Astrocyte (in vitro differentiated cells and primary cell): Measurements from ENCODE around the gene SLC12A8. TPM values are rescaled to one million over a fixed set of nuclear protein-coding genes. Genes with fewer than 3 reads are reported as not detected.

Source experiments
- DNase-seq: peaks from one replicate; pipeline ENCODE4 v3.0.0-alpha.2; 2010; ENCODE audit warnings: low read depth
- FAIRE-seq: peaks from 2 replicates; lab custom pipeline; 2011; peaks lifted over from hg19 to GRCh38; lab: Jason Lieb, UNC
- H2AFZ ChIP-seq: 2 replicates; pipeline ENCODE4 v1.6.0; 2012; ENCODE audit warnings: low read depth, low read length, inconsistent platforms
- H3K27ac ChIP-seq: 2 replicates; pipeline ENCODE4 v1.5.1; 2011; ENCODE audit warnings: low read depth, low read length, inconsistent platforms
- H3K27me3 ChIP-seq: 2 replicates; pipeline ENCODE4 v1.6.0; 2011; ENCODE audit warnings: low read length, inconsistent platforms; ENCODE audit not compliant: insufficient read depth
- H3K36me3 ChIP-seq: 2 replicates; pipeline ENCODE4 v1.5.1; 2011; ENCODE audit warnings: low read length, inconsistent platforms; ENCODE audit not compliant: insufficient read depth
- H3K4me1 ChIP-seq: 2 replicates; pipeline ENCODE4 v1.5.1; 2011; ENCODE audit warnings: low read length, inconsistent platforms; ENCODE audit not compliant: insufficient read depth
- H3K4me2 ChIP-seq: 2 replicates; pipeline ENCODE4 v1.6.0; 2012; ENCODE audit warnings: low read length, inconsistent platforms
- H3K4me3 ChIP-seq: 2 replicates; pipeline ENCODE4 v1.5.1; 2011; ENCODE audit warnings: low read depth, mild to moderate bottlenecking, low read length, inconsistent platforms; ENCODE audit not compliant: insufficient read depth
- H3K79me2 ChIP-seq: 2 replicates; pipeline ENCODE4 v1.6.0; 2012; ENCODE audit warnings: mild to moderate bottlenecking, low read length, inconsistent platforms; ENCODE audit not compliant: insufficient read depth
- H3K9ac ChIP-seq: 2 replicates; pipeline ENCODE4 v1.6.0; 2012; ENCODE audit warnings: mild to moderate bottlenecking, low read length, inconsistent platforms
- H3K9me3 ChIP-seq: 2 replicates; pipeline ENCODE4 v1.5.1; 2012; ENCODE audit warnings: low read depth, mild to moderate bottlenecking, low read length, inconsistent platforms; ENCODE audit not compliant: insufficient read depth
- H4K20me1 ChIP-seq: 2 replicates; pipeline ENCODE4 v1.6.0; 2012; ENCODE audit warnings: low read length, inconsistent platforms; ENCODE audit not compliant: insufficient read depth
- H3K27ac Mint-ChIP-seq: one replicate; pipeline ENCODE4 v1.8.0; 2021; ENCODE audit warnings: mild to moderate bottlenecking, mixed read lengths; ENCODE audit not compliant: unreplicated experiment
- H3K27me3 Mint-ChIP-seq: one replicate; pipeline ENCODE4 v1.8.0; 2021; ENCODE audit warnings: low read depth, mixed read lengths; ENCODE audit not compliant: unreplicated experiment
- H3K36me3 Mint-ChIP-seq: one replicate; pipeline ENCODE4 v1.8.0; 2021; ENCODE audit warnings: low read depth, mixed read lengths; ENCODE audit not compliant: unreplicated experiment
- H3K4me1 Mint-ChIP-seq: one replicate; pipeline ENCODE4 v1.8.0; 2021; ENCODE audit warnings: low read depth, mixed read lengths; ENCODE audit not compliant: unreplicated experiment
- H3K4me3 Mint-ChIP-seq: one replicate; pipeline ENCODE4 v1.8.0; 2021; ENCODE audit warnings: mild to moderate bottlenecking, moderate library complexity, mixed read lengths; ENCODE audit not compliant: unreplicated experiment
- H3K9me3 Mint-ChIP-seq: one replicate; pipeline ENCODE4 v1.8.0; 2021; ENCODE audit warnings: mild to moderate bottlenecking, mixed read lengths; ENCODE audit not compliant: unreplicated experiment
- CTCF ChIP-seq: IDR thresholded peaks from 2 replicates; pipeline ENCODE4 v1.5.1; 2011; ENCODE audit warnings: low read depth, mild to moderate bottlenecking, inconsistent platforms, low read length, moderate library complexity; ENCODE audit not compliant: insufficient read depth
- EZH2 ChIP-seq: IDR thresholded peaks from 2 replicates; pipeline ENCODE4 v1.6.1; 2012; ENCODE audit warnings: mild to moderate bottlenecking, low read length, inconsistent platforms; ENCODE audit not compliant: insufficient read depth
- total RNA-seq: library from RNA; stranded (reverse); gene quantifications from 2 replicates; pipeline ENCODE4 v1.2.1, GENCODE V29; 2021

Gene SLC12A8
- total RNA-seq, 1 donor from 2014 or later, result 4.2 TPM

GRCh38 chr3:125261031-125261430 lies 48.5 kb upstream of the SLC12A8 start:
- peaks cover 15% of the 10 kb centered on the region for H3K79me2 ChIP-seq
- no peaks in the 10 kb centered on the region for H3K27me3 Mint-ChIP-seq
- H3K27ac ChIP-seq, result no peak overlapping the region
- no peaks in the 10 kb centered on the region for H3K27me3 ChIP-seq
- no peak overlapping the region for H3K4me3 Mint-ChIP-seq
- H3K4me3 ChIP-seq, result no peak overlapping the region
- H3K9me3 Mint-ChIP-seq, result peaks cover 10% of the 10 kb centered on the region
- H3K4me2 ChIP-seq, result no peak overlapping the region
- no peak overlapping the region for H3K9ac ChIP-seq
- H3K36me3 ChIP-seq, result no peaks in the 10 kb centered on the region
- FAIRE-seq, result no peak
- H2AFZ ChIP-seq, result no peak overlapping the region
- no peaks in the 10 kb centered on the region for H3K9me3 ChIP-seq
- peaks cover 4% of the 10 kb centered on the region for H4K20me1 ChIP-seq
- no peaks in the 10 kb centered on the region for H3K4me1 ChIP-seq
- no peak for DNase-seq
- H3K4me1 Mint-ChIP-seq, result no peaks in the 10 kb centered on the region
- H3K27ac Mint-ChIP-seq, result no peak overlapping the region
- H3K36me3 Mint-ChIP-seq, result peaks cover 13% of the 10 kb centered on the region
- TF ChIP-seq CTCF (no peak), EZH2 (no peak)

- H3K36me3 Mint-ChIP-seq, result peaks cover 13% of the 10 kb centered on the region
Observed at GRCh38 chr3:125260158-125260557, 47.6 kb upstream of the SLC12A8 start.

More at GRCh38 chr3:125260158-125260557, 47.6 kb upstream of the SLC12A8 start:
- H3K27me3 Mint-ChIP-seq, result no peaks in the 10 kb centered on the region
- no peak for TF ChIP-seq EZH2
- TF ChIP-seq CTCF, result no peak
- H3K4me3 ChIP-seq, result no peak overlapping the region
- peaks cover 10% of the 10 kb centered on the region for H3K9me3 Mint-ChIP-seq
- no peak overlapping the region for H2AFZ ChIP-seq
- H3K4me3 Mint-ChIP-seq, result no peak overlapping the region
- peaks cover 3% of the 10 kb centered on the region for H4K20me1 ChIP-seq
- H3K9me3 ChIP-seq, result no peaks in the 10 kb centered on the region
- peaks cover 6% of the 10 kb centered on the region for H3K79me2 ChIP-seq
- no peak overlapping the region for H3K27ac ChIP-seq
- H3K27me3 ChIP-seq, result no peaks in the 10 kb centered on the region
- H3K36me3 ChIP-seq, result no peaks in the 10 kb centered on the region
- H3K27ac Mint-ChIP-seq, result no peak overlapping the region
- H3K4me2 ChIP-seq, result no peak overlapping the region
- no peaks in the 10 kb centered on the region for H3K4me1 Mint-ChIP-seq
- no peaks in the 10 kb centered on the region for H3K4me1 ChIP-seq
- H3K9ac ChIP-seq, result no peak overlapping the region
- no peak for DNase-seq
- FAIRE-seq, result no peak
